Gastrocnemius medialis (tissue), 4 donors: ENCODE results near the gene SPPL2A.
"Not testable (repeated sequence)": the region's sequence is repeated elsewhere in the genome, so short reads cannot be mapped to it uniquely, and the experiment has no call there.

Experiments used
- CTCF ChIP-seq, 5 experiments: fragments of 450-650 bp in 3 of 5; fragments of 200-600 bp in 2 of 5; sonication (generic) in 2 of 5; IDR thresholded peaks in 4 of 5; conservative IDR thresholded peaks in 1 of 5; 1 replicate in 4 of 5; 2 replicates in 1 of 5; pipeline ENCODE4 v1.5.1; 2016 to 2019; ENCODE audit warnings: antibody characterized with exemption in 5 of 5, mild to moderate bottlenecking in 3 of 5, moderate library complexity in 3 of 5
- POLR2A ChIP-seq, 2 donors: fragments of 450-650 bp; IDR thresholded peaks; one replicate each; pipeline ENCODE4 v1.6.1; 2017; ENCODE audit warnings: antibody characterized with exemption in 2 of 2, mild to moderate bottlenecking in 2 of 2, moderate library complexity in 2 of 2

DNA sequence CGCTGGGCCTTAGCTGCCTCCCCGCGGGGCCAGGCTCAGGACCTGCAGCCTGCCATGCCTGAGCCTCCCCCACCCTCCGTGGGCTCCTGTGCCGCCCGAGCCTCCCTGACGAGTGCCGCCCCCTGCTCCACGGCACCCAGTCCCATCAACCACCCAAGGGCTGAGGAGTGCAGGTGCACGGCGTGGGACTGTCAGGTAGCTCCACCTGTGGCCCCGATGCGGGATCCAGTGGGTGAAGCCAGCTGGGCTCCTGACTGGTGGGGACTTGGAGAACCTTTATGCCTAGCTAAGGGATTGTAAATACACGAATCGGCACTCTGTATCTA, 46.6 kb upstream of the SPPL2A start:
- TF ChIP-seq CTCF (IDR thresholded peaks at IDR 0.05 in 4 of 5, conservative IDR thresholded peaks at IDR 0.05 in 1 of 5); POLR2A (IDR thresholded peaks at IDR 0.05): not testable (repeated sequence)
